SU-DHL-6 (cell line): ENCODE results near the gene DTX2.
"Not testable (repeated sequence)": the region's sequence is repeated elsewhere in the genome, so short reads cannot be mapped to it uniquely, and the experiment has no call there.

ENCODE experiments used
- H2AFZ ChIP-seq: fragments of 200-600 bp; sonication (generic); 2 replicates; pipeline ENCODE4 v1.6.1; 2014; ENCODE audit warnings: low read depth, mild to moderate bottlenecking, moderate library complexity, mixed read lengths, antibody characterized with exemption, low read length; ENCODE audit not compliant: severe bottlenecking
- H3F3A ChIP-seq: fragments of 200-600 bp; shearing (Covaris generic); 2 replicates; pipeline ENCODE4 v1.6.0; 2016; ENCODE audit warnings: antibody characterized with exemption, mild to moderate bottlenecking; ENCODE audit not compliant: insufficient read depth
- H3K27ac ChIP-seq: fragments of 200-600 bp; sonication (generic); 2 replicates; pipeline ENCODE4 v1.5.1; 2016; ENCODE audit warnings: low read depth, mild to moderate bottlenecking, low read length, moderate library complexity, mixed read lengths
- H3K27me3 ChIP-seq: fragments of 200-600 bp; sonication (generic), shearing (Covaris generic); 2 replicates; pipeline ENCODE4 v1.6.0; 2014; ENCODE audit warnings: mild to moderate bottlenecking, low read length
- H3K36me3 ChIP-seq: fragments of 200-600 bp; sonication (generic); 2 replicates; pipeline ENCODE4 v1.6.1; 2014; ENCODE audit warnings: mild to moderate bottlenecking, low read length, mixed read lengths
- H3K4me2 ChIP-seq: fragments of 300-600, 200-600 bp; shearing (Covaris generic), sonication (generic); 2 replicates; pipeline ENCODE4 v1.6.0; 2014; ENCODE audit warnings: low read length, low read depth, mild to moderate bottlenecking; ENCODE audit not compliant: poor library complexity, severe bottlenecking
- H3K4me3 ChIP-seq: fragments of 200-600 bp; sonication (generic); 2 replicates; pipeline ENCODE4 v1.5.1; 2014; ENCODE audit warnings: antibody characterized with exemption, low read length, mild to moderate bottlenecking, mixed read lengths; ENCODE audit not compliant: insufficient read depth, poor library complexity, severe bottlenecking
- H3K79me2 ChIP-seq: fragments of 200-600 bp; sonication (generic); 2 replicates; pipeline ENCODE4 v1.6.1; 2014; ENCODE audit warnings: mild to moderate bottlenecking, low read length, moderate library complexity; ENCODE audit not compliant: insufficient read depth
- H3K9ac ChIP-seq: fragments of 200-600 bp; sonication (generic); 2 replicates; pipeline ENCODE4 v1.7.0; 2014; ENCODE audit warnings: mild to moderate bottlenecking, low read length
- H3K9me2 ChIP-seq: fragments of 200-600 bp; sonication (generic); replicated peaks from 2 replicates; pipeline ENCODE4 v1.6.1; 2014; ENCODE audit warnings: low read length; ENCODE audit not compliant: insufficient read depth
- H3K9me3 ChIP-seq: fragments of 200-600 bp; sonication (generic); 2 replicates; pipeline ENCODE4 v1.6.1; 2014; ENCODE audit warnings: low read length, mixed read lengths; ENCODE audit not compliant: insufficient read depth
- H4K20me1 ChIP-seq: fragments of 200-600 bp; sonication (generic); 2 replicates; pipeline ENCODE4 v1.6.1; 2014; ENCODE audit warnings: low read depth, mild to moderate bottlenecking, antibody characterized with exemption, low read length, moderate library complexity, mixed read lengths
- EZH2phosphoT487 ChIP-seq: fragments of 200-600 bp; sonication (generic), shearing (Covaris generic); conservative IDR thresholded peaks from 2 replicates; pipeline ENCODE4 v1.6.1; 2018; ENCODE audit warnings: mild to moderate bottlenecking, antibody characterized with exemption, low read length, moderate library complexity, mixed read lengths
- TF ChIP-seq, protein P1 (sequence below): fragments of 200-600 bp; sonication (generic); IDR thresholded peaks from one replicate; pipeline ENCODE4 v1.5.1; 2017; ENCODE audit warnings: antibody characterized with exemption, mild to moderate bottlenecking, low read length, moderate library complexity; ENCODE audit not compliant: insufficient read depth, poor library complexity, severe bottlenecking

The DTX2 gene

DNA sequence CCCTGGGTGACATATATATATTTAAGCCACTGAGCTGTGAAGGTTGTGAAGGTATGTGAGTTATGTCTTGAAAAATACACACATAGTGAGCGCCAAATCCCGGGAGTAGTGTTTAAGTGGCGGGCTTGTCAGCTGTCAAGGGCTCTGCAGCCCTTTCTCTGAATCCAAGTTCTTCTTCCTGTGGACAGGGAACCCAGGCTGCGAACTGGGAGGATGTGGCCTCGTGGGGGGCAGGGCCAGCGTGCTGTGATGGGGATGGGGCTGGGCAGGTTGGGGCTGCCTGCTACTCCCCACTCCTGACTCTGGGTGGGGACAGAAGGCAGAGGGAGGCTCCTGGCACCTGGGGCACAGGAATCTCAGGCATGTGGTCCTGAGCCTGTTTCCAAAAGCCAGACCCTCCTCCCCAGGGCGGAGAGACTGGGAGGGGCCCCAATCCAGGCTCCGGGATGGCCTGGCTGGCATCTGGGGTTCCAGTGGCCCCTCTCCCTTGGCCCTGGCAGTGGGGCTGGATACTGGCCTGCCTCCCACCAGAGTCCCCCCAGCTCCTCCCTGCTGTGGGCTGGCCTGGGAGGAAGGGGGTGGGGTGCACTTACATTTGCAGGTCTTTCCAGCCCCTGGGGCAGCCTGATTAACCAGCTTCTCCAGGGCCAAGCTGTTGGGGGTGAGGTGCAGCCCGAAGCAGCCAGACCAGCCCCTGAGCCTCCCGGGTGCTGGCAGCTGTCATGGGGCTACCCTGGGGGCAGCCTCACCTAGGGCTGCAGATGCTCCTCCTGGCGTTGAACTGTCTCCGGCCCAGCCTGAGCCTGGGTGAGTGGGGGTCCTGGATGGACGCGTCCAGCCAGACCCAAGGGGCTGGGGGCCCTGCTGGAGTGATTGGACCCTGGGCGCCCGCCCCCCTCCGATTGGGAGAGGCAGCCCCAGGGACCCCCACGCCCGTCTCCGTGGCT lies 48.7 kb downstream of the DTX2 start, which contains the start of gene UPK3B:
Gene UPK3B, plus strand, starts transcription at position 622 of the 947 bp plus-strand sequence. Its CDS starts 101 bp downstream, at position 723.
- no peak within 1 kb of the TSS for H3K27ac ChIP-seq
- H3K9ac ChIP-seq = no peak within 1 kb of the TSS
- no peak within 1 kb of the TSS for H3K4me3 ChIP-seq

DNA sequence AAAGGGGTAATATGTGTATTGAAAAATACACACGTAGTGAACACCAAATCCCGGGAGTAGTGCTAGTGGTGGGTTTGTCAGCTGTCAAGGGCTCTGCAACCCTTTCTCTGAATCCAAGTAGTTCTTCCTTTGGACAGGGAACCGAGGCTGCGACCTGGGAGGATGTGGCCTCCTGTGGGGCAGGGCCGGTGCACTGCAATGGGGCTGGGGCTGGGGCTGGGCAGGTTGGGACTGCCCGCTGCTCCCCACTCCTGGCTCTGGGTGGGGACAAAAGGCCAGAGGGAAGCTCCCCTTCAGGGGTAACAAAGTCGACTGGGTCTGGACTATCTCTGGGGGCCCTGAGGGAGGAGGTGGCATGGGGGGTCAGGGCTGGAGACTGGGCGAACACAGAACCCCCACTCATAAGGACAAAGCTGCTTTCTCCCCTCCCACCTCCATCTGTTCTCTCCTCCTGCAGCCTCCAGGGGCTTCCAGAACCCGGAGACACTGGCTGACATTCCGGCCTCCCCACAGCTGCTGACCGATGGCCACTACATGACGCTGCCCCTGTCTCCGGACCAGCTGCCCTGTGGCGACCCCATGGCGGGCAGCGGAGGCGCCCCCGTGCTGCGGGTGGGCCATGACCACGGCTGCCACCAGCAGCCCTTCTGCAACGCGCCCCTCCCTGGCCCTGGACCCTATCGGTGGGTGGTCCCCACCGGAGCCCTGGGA lies 49.8 kb downstream of the DTX2 start:
- H3K4me3 ChIP-seq, H3K9me2 ChIP-seq, H3K9ac ChIP-seq, H3F3A ChIP-seq, H3K79me2 ChIP-seq, H3K9me3 ChIP-seq, H3K27me3 ChIP-seq, H3K4me2 ChIP-seq, H4K20me1 ChIP-seq, H3K27ac ChIP-seq, H2AFZ ChIP-seq, H3K36me3 ChIP-seq: not testable (repeated sequence)

More for the DNA sequence above, 48.7 kb downstream of the DTX2 start, which contains the start of gene UPK3B:
- TF ChIP-seq, protein P1, sequence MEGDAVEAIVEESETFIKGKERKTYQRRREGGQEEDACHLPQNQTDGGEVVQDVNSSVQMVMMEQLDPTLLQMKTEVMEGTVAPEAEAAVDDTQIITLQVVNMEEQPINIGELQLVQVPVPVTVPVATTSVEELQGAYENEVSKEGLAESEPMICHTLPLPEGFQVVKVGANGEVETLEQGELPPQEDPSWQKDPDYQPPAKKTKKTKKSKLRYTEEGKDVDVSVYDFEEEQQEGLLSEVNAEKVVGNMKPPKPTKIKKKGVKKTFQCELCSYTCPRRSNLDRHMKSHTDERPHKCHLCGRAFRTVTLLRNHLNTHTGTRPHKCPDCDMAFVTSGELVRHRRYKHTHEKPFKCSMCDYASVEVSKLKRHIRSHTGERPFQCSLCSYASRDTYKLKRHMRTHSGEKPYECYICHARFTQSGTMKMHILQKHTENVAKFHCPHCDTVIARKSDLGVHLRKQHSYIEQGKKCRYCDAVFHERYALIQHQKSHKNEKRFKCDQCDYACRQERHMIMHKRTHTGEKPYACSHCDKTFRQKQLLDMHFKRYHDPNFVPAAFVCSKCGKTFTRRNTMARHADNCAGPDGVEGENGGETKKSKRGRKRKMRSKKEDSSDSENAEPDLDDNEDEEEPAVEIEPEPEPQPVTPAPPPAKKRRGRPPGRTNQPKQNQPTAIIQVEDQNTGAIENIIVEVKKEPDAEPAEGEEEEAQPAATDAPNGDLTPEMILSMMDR = no peak
- no peak for TF ChIP-seq EZH2phosphoT487
- no peak within 1 kb of the TSS for H3K4me2 ChIP-seq
- no peaks in the 10 kb centered on the region for H3K9me2 ChIP-seq
- H3K27me3 ChIP-seq = no peaks in the 10 kb centered on the region
- no peaks in the 10 kb centered on the region for H3K36me3 ChIP-seq
- no peaks in the 10 kb centered on the region for H3F3A ChIP-seq
- no peaks in the 10 kb centered on the region for H3K79me2 ChIP-seq
- H3K9me3 ChIP-seq = no peaks in the 10 kb centered on the region
- H2AFZ ChIP-seq = no peak within 1 kb of the TSS
- no peaks in the 10 kb centered on the region for H4K20me1 ChIP-seq

DNA sequence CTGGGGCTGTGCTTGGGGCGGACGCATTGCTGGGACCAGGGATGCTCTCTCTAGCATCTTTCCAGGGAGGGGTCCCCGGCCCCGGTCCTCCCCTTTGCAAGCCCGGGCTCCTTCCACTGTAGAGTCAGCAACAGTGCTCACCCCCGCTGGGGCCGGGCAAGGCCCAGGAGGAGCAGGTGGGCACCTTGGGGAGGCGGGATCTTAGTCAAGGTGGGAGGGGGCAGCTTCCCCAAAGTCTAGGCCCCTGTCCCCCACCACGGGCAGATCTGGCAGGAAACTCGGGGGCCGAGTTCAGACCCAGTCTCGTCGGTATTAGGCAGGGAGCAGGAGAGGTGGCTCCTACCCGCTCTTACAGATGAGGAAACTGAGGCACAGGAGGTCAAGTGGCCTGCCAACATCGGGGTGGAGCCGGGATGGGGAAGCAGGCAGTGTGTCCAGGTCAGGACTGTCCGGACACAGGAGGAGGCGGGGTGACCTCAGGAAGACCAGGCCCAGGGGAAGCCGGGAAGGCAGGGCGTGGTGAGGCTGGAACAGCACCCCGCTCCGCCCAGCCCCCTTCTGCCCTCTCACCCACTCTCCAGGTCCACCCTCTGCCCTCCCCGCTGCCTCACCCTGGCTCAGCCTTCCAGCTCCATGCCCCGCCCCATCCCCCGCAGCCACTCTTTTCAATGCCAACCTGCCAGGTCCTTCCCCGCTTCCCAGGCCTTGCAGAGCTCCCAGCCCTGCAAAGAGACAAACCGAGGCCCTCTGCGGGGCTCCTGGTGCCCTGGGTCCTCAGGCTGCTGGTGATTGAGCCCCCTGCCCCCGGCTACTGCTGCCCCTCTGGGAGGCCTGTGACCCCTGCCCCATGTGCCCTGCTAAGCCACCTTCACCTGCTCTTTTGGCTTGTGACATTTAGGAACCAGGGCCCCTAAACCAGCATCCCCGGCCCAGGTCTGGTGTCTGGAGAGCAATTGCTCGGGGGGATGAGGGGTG lies 50.7 kb downstream of the DTX2 start:
- H3K4me2 ChIP-seq, H3K4me3 ChIP-seq, H3K36me3 ChIP-seq, H3K27me3 ChIP-seq, H3K79me2 ChIP-seq, H2AFZ ChIP-seq, H3F3A ChIP-seq, H4K20me1 ChIP-seq, H3K9me3 ChIP-seq, H3K9ac ChIP-seq, H3K27ac ChIP-seq, H3K9me2 ChIP-seq: not testable (repeated sequence)
